Trophoblast cell (in vitro differentiated cells and primary cell): Measurements from ENCODE around the gene COPS6.

Experiments
- DNase-seq, 2 donors: peaks; one replicate each; pipeline ENCODE4 v3.0.0-alpha.2; 2016
- H2AFZ ChIP-seq: 2 replicates; pipeline ENCODE4 v1.6.1; 2013; ENCODE audit warnings: low read length, moderate library complexity, mild to moderate bottlenecking; ENCODE audit not compliant: insufficient read depth, poor library complexity
- H2AK5ac ChIP-seq: 2 replicates; pipeline ENCODE4 v1.6.1; 2013; ENCODE audit warnings: mild to moderate bottlenecking, low read length
- H2BK120ac ChIP-seq: 2 replicates; pipeline ENCODE4 v1.6.1; 2013; ENCODE audit warnings: low read length, mild to moderate bottlenecking, moderate library complexity; ENCODE audit not compliant: insufficient read depth, poor library complexity
- H2BK12ac ChIP-seq: 2 replicates; pipeline ENCODE4 v1.6.1; 2013; ENCODE audit warnings: mild to moderate bottlenecking, low read length, moderate library complexity
- H2BK5ac ChIP-seq: 2 replicates; pipeline ENCODE4 v1.6.1; 2013; ENCODE audit warnings: low read length, low read depth, moderate library complexity, mild to moderate bottlenecking; ENCODE audit not compliant: poor library complexity
- H3K14ac ChIP-seq: 2 replicates; pipeline ENCODE4 v1.6.1; 2013; ENCODE audit warnings: mild to moderate bottlenecking, low read length
- H3K18ac ChIP-seq: 2 replicates; pipeline ENCODE4 v1.6.1; 2013; ENCODE audit warnings: mild to moderate bottlenecking, low read length
- H3K23ac ChIP-seq: 2 replicates; pipeline ENCODE4 v1.6.1; 2013; ENCODE audit warnings: low read length
- H3K27ac ChIP-seq: 2 replicates; pipeline ENCODE4 v1.5.1; 2013; ENCODE audit warnings: low read depth, mild to moderate bottlenecking, inconsistent platforms, low read length, moderate library complexity
- H3K27me3 ChIP-seq: 2 replicates; pipeline ENCODE4 v1.6.1; 2013; ENCODE audit warnings: inconsistent platforms, mild to moderate bottlenecking, low read length, moderate library complexity; ENCODE audit not compliant: insufficient read depth
- H3K36me3 ChIP-seq, 2 experiments: 1 replicate in 1 of 2; 2 replicates in 1 of 2; pipeline ENCODE4 v1.6.1; 2013; ENCODE audit warnings: low read length in 2 of 2, mild to moderate bottlenecking in 2 of 2, moderate library complexity in 1 of 2; ENCODE audit not compliant: insufficient read depth in 2 of 2, control insufficient read depth in 1 of 2
- H3K4ac ChIP-seq: 2 replicates; pipeline ENCODE4 v1.6.1; 2013; ENCODE audit warnings: low read depth, mild to moderate bottlenecking, low read length, moderate library complexity
- H3K4me1 ChIP-seq, 2 experiments: 1 replicate in 1 of 2; 2 replicates in 1 of 2; pipeline ENCODE4 v1.6.1; 2013; ENCODE audit warnings: low read length in 2 of 2, mild to moderate bottlenecking in 2 of 2, moderate library complexity in 1 of 2; ENCODE audit not compliant: insufficient read depth in 2 of 2, control insufficient read depth in 1 of 2
- H3K4me2 ChIP-seq: 2 replicates; pipeline ENCODE4 v1.6.1; 2013; ENCODE audit warnings: inconsistent platforms, mild to moderate bottlenecking, low read length, moderate library complexity
- H3K4me3 ChIP-seq: 2 replicates; pipeline ENCODE4 v1.5.1; 2013; ENCODE audit warnings: mild to moderate bottlenecking, low read depth, low read length, inconsistent platforms
- H3K79me1 ChIP-seq: one replicate; pipeline ENCODE4 v1.6.1; 2013; ENCODE audit warnings: low read length
- H3K79me2 ChIP-seq: 2 replicates; pipeline ENCODE4 v1.6.1; 2013; ENCODE audit warnings: low read length, mild to moderate bottlenecking; ENCODE audit not compliant: control insufficient read depth, insufficient read depth, poor library complexity
- H3K9ac ChIP-seq: 2 replicates; pipeline ENCODE4 v1.6.1; 2013; ENCODE audit warnings: mild to moderate bottlenecking, low read length
- H3K9me3 ChIP-seq: 2 replicates; pipeline ENCODE4 v1.6.1; 2013; ENCODE audit warnings: low read depth, mild to moderate bottlenecking, control low read depth, inconsistent platforms, low read length; ENCODE audit not compliant: insufficient read depth
- H4K12ac ChIP-seq: 2 replicates; pipeline ENCODE4 v1.6.1; 2013; ENCODE audit warnings: low read depth, mild to moderate bottlenecking, low read length, moderate library complexity
- H4K8ac ChIP-seq: 2 replicates; pipeline ENCODE4 v1.6.1; 2013; ENCODE audit warnings: low read depth, mild to moderate bottlenecking, low read length, moderate library complexity
- H4K91ac ChIP-seq: one replicate; pipeline ENCODE4 v1.6.1; 2013; ENCODE audit warnings: low read depth, mild to moderate bottlenecking, low read length, moderate library complexity
- WGBS: extraction: QIAGEN DNeasy Blood & Tissue Kit; methylation state at CpG from one replicate; pipeline ENCODE4 v1.1.7; 2013; ENCODE audit warnings: missing lambda C conversion rate; ENCODE audit not compliant: insufficient read length, insufficient coverage; ENCODE audit errors: extremely low coverage; 5-methylcytosine and 5-hydroxymethylcytosine counted together

COPS6 gene

GRCh38 chr7:100072462-100072861 lies 16.3 kb upstream of the COPS6 start:
- no CpG with 5 or more reads among the region's 10 CpGs for WGBS
- Histone ChIP-seq H3K4me1 (no peaks in the 10 kb centered on the region), H2BK120ac (no peak overlapping the region)

GRCh38 chr7:100074841-100075240 lies 13.9 kb upstream of the COPS6 start:
- H3K27ac ChIP-seq = no peak overlapping the region
- no peak overlapping the region for H3K23ac ChIP-seq
- no peak overlapping the region for H3K14ac ChIP-seq
- H2BK120ac ChIP-seq = no peak overlapping the region
- H2AK5ac ChIP-seq = no peak overlapping the region
- H2BK12ac ChIP-seq = no peak overlapping the region
- no CpG with 5 or more reads among the region's 7 CpGs for WGBS
- no peak overlapping the region for H4K8ac ChIP-seq
- H3K9me3 ChIP-seq = peaks cover 36% of the 10 kb centered on the region
- no peak for DNase-seq
- no peak overlapping the region for H3K9ac ChIP-seq
- H3K36me3 ChIP-seq = peaks cover 78 to 86% of the 10 kb centered on the region in 2 experiments
- H2BK5ac ChIP-seq = no peak overlapping the region
- H3K4me2 ChIP-seq = no peak overlapping the region
- H3K18ac ChIP-seq = no peak overlapping the region
- no peak overlapping the region for H4K91ac ChIP-seq
- H3K27me3 ChIP-seq = no peaks in the 10 kb centered on the region
- no peak overlapping the region for H3K4me3 ChIP-seq
- H3K4me1 ChIP-seq = no peaks in the 10 kb centered on the region
- no peak overlapping the region for H3K4ac ChIP-seq
- no peak overlapping the region for H4K12ac ChIP-seq
- H3K79me2 ChIP-seq = peaks cover 4% of the 10 kb centered on the region
- H3K79me1 ChIP-seq = no peaks in the 10 kb centered on the region
- no peak overlapping the region for H2AFZ ChIP-seq

More at GRCh38 chr7:100072462-100072861, 16.3 kb upstream of the COPS6 start:
- Histone ChIP-seq H4K12ac (no peak overlapping the region), H2BK12ac (no peak overlapping the region), H3K4me3 (no peak overlapping the region), H3K36me3 (peaks cover 73 to 80% of the 10 kb centered on the region in 2 experiments), H4K91ac (no peak overlapping the region), H3K9me3 (peaks cover 36% of the 10 kb centered on the region), H3K14ac (no peak overlapping the region), H3K4ac (no peak overlapping the region), H3K27me3 (no peaks in the 10 kb centered on the region), H3K4me2 (no peak overlapping the region), H3K9ac (no peak overlapping the region), H3K18ac (no peak overlapping the region), H2BK5ac (no peak overlapping the region), H3K27ac (no peak overlapping the region), H2AFZ (no peak overlapping the region), H4K8ac (no peak overlapping the region), H3K79me2 (no peaks in the 10 kb centered on the region), H3K23ac (no peak overlapping the region), H2AK5ac (no peak overlapping the region), H3K79me1 (no peaks in the 10 kb centered on the region)
- DNase-seq = no peak

DNA sequence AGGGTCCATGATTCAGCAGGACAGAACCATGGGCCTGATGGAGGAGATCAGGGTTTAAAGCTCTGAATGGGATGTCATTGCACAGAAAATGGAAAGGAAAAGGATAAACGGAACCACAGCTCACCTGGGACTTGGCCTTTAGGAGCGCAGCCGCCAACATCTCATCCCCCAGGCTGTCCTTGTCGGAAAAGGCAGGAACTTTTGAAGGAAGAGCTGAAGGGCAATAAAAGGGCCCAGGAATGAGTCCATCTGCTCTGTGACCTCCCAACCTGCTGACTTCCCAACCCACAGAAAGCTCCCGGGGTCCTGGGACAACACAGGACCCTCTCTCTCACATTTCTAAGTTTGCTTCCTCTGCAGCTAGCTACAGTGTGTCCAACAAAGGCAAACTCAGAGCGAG lies 13.4 kb upstream of the COPS6 start:
- Histone ChIP-seq H3K79me2 (peaks cover 7% of the 10 kb centered on the region), H4K91ac (no peak overlapping the region), H3K4me2 (no peak overlapping the region), H3K9ac (no peak overlapping the region), H2AK5ac (no peak overlapping the region), H3K36me3 (peaks cover 73 to 81% of the 10 kb centered on the region in 2 experiments), H3K27ac (no peak overlapping the region), H3K18ac (peak overlapping the region; percentile 74), H3K27me3 (no peaks in the 10 kb centered on the region), H3K4me3 (no peak overlapping the region), H3K79me1 (no peaks in the 10 kb centered on the region), H2AFZ (no peak overlapping the region), H3K9me3 (peaks cover 33% of the 10 kb centered on the region), H2BK12ac (no peak overlapping the region), H2BK5ac (no peak overlapping the region), H2BK120ac (no peak overlapping the region), H3K4me1 (peaks cover 1 to 4% of the 10 kb centered on the region in 2 experiments), H3K4ac (no peak overlapping the region), H4K8ac (no peak overlapping the region), H3K23ac (no peak overlapping the region), H4K12ac (no peak overlapping the region), H3K14ac (no peak overlapping the region)
- no peak for DNase-seq
- WGBS = no CpG with 5 or more reads among the region's 6 CpGs

GRCh38 chr7:100077205-100077604 lies 11.6 kb upstream of the COPS6 start:
- Histone ChIP-seq H2BK120ac (no peak overlapping the region), H3K23ac (no peak overlapping the region), H4K12ac (no peak overlapping the region), H3K14ac (no peak overlapping the region), H3K79me1 (peaks cover 6% of the 10 kb centered on the region), H3K79me2 (peaks cover 15% of the 10 kb centered on the region), H4K91ac (no peak overlapping the region), H3K18ac (no peak overlapping the region), H3K9me3 (peaks cover 18% of the 10 kb centered on the region), H3K4me1 (peaks cover 2 to 4% of the 10 kb centered on the region in 2 experiments), H3K4me2 (no peak overlapping the region), H2AK5ac (no peak overlapping the region), H2BK12ac (no peak overlapping the region), H3K4me3 (no peak overlapping the region), H3K36me3 (peaks cover 60 to 63% of the 10 kb centered on the region in 2 experiments), H3K27me3 (no peaks in the 10 kb centered on the region), H3K9ac (no peak overlapping the region), H2AFZ (no peak overlapping the region), H3K4ac (no peak overlapping the region), H4K8ac (no peak overlapping the region), H3K27ac (no peak overlapping the region), H2BK5ac (no peak overlapping the region)
- DNase-seq = no peak
- WGBS = no CpG with 5 or more reads among the region's 4 CpGs
